Measurements from ENCODE around the gene MSX2.

Gene MSX2

DNA sequence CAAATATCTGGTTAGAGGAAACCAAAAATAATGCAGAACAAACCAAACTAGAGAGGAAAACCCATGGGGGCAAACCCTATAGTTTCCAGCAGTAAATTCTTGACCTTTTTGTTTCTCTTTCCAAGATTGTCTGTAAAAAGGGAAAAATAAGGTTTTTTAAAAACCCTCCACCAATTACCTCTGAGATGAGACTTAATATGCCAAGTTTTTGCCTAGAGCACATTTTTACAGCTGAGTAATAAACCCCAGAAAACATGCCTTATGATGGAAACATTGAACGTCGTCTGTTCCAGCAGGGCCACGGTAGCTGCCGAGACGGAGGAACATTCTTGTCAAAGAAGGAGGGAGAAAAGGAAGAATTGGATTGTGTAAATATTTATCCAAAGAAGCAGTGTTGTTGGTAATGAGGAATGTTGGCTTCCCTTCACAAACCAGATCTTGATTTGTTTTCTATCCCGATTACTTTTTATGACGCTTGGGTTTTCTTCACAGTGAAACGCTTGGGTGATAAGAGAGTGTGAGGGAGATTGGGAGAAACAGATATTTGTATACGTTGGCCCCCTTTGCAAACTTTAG, 17.3 kb upstream of the MSX2 start:
- FAIRE-seq (no peak), DNase-seq (ENCODE audit: insufficient read length, low spot score) (no peak)
- no peak for TF ChIP-seq POLR2A (IDR thresholded peaks at IDR 0.05; ENCODE audit: low read depth, low read length)

DNA sequence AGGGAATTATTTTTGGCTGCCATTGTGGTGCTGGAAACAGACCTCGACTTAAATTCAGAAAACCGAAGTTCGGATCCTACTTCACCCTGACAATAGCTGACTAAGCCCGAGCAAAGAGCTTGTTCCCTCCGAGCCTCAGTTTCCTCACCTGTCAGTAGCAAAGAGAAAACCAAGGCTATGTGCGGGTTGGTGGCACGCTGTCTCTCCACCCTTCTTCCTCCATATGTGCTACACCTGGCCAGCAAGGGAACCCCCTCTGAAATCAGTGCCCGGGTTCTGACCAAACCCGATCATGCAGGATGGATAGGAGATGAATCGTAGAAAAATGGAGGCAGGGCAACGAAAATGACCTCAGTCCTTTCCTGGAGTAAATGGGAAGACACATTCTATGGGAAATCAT, 16.7 kb upstream of the MSX2 start:
- FAIRE-seq: no peak
- DNase-seq (ENCODE audit: insufficient read length, low spot score): no peak
- TF ChIP-seq POLR2A (IDR thresholded peaks at IDR 0.05; ENCODE audit: low read depth, low read length): no peak

DNA sequence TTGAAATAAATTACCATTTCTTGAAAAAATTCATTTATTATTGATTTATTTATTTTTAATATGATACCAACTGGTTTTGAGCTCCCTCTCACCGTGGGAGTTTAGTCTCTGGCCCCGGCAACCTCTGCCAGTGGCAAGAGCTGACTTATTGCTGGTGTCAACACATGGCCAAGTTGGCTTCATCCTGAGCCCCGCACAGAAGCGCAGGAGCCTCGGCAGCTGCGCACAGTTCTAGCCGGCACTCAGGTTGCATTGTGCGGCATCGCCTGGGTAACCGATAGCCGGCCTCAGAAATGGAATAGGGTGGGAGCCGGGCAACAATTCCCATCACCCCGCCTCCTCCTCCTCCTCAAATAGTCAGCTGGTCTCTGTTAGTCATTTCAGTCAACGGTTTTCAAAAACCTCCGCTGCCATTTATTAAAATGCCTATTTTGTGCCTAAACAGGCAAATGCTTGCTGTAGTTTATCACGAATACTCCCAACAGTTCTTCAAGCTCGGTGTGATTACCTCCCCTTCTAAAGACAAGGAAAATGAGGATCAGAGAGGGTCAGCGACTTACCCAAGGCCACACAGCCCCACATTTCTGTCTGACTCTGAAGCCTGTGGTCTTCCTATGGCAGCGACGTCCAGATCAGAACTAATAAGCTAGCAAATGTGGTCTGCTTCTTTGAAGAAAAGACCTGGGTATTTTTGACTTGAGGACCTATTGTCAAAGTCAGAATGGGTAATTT, 15.7 kb upstream of the MSX2 start:
- no peak for DNase-seq (ENCODE audit: insufficient read length, low spot score)
- FAIRE-seq: no peak
- no peak for TF ChIP-seq POLR2A (IDR thresholded peaks at IDR 0.05; ENCODE audit: low read depth, low read length)

DNA sequence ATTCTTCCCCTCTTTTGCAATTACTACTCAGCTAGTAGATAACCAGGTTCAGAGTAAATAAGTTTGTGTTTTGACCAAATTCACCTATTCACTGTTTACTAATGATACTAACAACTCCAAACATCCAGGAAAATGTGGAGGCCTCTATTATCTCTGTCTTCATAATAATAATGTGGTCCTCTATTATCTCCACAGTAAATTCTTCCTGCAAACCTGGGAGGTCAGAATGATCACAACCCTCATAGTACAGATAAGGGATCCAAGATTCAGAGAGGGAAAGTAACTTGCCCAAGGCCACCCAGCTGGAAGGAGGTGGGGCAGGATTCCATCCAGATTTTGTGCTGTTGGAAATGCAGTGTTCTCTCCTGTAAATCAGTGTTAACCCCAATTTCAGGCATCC, 9.6 kb upstream of the MSX2 start:
- FAIRE-seq (no peak), DNase-seq (ENCODE audit: insufficient read length, low spot score) (no peak)
- no peak for TF ChIP-seq POLR2A (IDR thresholded peaks at IDR 0.05; ENCODE audit: low read depth, low read length)

DNA sequence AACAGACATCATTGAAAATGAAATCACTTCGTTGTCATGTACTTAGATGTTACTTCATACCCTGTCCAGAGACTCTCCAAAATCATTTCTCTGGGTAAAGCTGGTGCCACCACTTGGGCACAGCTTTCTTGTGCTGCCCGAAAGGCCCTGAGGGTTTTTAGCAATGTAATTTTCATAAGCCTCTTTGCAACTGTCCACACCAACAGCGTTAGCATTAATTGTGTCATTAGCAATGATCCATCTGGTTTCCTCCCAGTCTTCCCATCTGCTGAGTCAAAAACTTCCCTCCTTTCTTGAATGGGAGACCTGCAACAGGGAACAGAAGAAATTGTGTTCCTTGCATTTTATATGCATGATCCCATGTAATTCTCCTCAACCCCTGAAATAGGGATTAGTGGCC, 8.6 kb upstream of the MSX2 start:
- FAIRE-seq (no peak), DNase-seq (ENCODE audit: insufficient read length, low spot score) (no peak)
- no peak for TF ChIP-seq POLR2A (IDR thresholded peaks at IDR 0.05; ENCODE audit: low read depth, low read length)

DNA sequence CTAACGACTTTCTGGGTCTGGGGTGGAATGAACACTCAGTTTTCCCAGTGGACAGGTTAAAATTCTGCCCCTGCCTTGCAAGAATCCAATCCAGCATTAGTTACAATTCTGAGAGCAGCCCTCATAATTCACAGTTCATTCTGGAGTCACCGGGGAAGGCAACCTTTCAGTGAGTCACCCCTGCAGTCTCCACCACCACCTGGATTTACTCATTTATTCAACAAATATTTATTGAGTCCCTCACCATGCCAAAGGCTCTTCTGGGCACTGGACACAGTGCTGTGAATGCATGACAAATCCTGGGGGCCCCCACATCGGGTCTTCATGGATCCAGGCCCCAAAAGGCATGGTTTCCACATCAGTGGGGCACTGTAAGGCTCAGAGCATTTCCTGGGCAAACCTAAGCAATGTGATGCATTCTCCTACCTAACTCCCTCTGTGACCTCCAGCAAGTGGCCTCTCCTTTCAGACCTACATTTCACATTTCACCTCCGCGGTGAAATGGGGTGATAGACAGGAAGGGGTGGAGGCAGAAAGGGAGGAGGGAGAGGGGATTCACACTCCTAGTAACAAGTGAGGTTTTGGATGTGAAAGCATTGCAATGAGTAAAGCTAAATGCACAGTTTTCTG, 6.4 kb upstream of the MSX2 start:
- TF ChIP-seq POLR2A (IDR thresholded peaks at IDR 0.05; ENCODE audit: low read depth, low read length): no peak
- no peak for DNase-seq (ENCODE audit: insufficient read length, low spot score)
- FAIRE-seq: no peak

DNA sequence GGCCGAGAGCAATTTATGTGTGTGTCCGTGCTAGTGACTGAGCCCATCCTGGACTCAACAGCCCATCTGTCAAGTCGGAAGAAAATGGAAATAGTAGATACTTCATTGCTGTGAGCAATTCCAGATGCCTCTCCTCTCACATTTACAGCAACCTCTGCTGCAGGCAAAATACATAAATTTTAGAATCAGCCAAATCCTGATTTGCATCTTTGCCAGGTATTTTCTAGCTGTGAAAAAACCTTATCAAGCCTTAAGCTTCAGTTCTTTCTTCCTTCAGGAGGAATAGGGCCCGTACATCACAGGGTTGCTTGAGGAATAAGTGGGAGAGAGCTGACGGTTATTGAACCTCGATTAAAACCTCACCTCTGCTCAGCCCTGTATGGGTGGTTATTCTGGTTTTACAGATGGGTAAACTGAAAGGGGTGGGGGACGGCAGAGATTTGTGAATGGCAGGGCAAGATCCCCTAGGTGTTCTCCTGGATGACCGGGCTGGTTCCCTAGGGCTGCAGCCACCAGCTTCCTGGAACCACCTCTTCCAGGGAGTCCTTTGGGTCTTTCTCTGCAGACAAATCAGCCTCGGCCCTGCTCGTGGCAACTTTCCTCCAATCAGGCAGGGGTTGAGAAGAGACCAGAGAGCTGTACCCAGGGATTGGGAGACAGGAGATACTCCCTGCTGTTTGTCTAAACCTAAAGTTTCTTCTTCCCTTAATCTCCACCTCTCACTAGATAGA, 5.3 kb upstream of the MSX2 start:
- no peak for DNase-seq (ENCODE audit: insufficient read length, low spot score)
- no peak for FAIRE-seq
- no peak for TF ChIP-seq POLR2A (IDR thresholded peaks at IDR 0.05; ENCODE audit: low read depth, low read length)

DNA sequence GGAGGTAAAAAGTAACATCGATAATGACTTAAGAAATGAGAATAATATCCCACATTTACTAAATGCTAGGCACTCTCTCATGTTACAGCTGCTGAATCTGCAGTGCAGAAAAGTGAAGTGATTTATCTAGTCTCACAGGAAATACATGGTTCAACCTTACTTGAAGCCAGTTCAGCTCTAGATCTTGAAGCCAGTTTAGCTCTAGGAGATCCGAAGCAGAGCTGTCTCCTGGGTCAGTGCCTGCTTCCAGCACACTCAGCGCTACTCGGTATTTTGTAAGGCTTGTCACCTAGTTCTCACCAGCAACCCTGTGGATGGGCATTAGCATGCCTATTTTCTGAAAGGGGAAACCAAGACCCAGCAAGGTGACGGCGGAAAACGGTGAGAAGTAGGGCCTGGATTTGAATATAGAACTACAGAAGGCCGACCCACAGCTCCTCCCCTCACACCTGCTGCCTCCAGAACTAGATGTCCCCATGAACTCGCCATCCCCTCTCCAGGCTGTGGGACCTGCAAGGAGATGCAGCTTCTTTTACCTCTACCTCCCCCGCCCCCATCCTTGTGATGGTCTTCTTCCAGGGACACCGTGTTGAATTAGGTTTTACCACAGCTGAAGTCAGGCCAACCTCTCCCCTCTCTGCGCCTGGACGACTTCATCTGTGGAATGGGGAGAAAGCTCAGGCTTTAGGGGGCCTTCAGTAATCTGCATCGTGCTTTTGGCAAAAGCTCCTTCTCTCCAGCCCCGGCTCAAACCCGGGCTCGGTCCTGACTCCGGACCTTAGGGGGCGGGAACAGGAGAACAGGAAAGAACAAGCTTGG, 4.4 kb upstream of the MSX2 start:
- no peak for TF ChIP-seq POLR2A (IDR thresholded peaks at IDR 0.05; ENCODE audit: low read depth, low read length)
- DNase-seq (ENCODE audit: insufficient read length, low spot score) (no peak), FAIRE-seq (no peak)

DNA sequence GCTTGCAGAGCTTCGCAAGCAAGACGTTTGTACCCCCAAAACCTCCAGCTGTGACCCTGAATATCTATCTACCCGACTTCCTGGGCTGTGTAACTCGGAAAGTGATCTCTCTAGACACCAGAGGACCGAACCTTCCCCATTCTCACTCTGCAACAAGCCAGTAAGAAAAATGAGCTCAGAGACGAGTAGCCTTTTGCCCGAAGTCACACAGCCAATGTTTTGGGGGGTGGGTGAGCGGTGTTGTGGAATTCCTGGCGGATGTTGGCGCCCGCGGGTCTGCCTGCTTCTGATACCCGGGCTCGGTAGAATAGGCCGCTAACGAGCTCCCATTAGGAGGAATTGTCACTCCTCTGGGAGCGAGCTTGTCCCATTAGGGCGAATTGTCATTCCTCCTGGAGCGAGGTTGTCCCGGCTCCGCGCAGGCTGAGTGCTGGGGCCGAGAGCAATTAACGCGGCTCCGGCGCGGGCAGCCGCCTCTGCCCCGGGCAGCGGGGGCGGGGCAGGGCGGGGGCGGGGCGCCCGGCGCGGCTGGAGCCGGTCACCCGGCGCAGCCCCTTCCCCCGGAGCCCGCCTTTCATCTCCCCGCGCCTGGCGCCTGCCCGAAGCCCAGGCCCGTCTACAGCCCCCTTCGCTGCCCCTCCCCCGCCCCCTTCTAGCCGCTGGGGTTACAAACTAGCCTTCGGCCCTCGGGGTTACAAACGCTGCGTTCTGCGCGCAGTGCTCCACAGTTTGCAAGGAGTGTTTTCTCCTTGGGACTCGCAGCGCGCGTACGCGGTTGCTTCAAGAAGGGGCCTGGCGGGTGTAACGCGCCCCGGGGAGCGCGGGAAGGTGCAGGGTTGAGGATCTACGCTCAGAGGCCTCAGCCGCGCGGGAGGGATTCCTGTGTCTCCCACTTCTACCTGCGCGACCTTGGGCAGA, 3.5 kb upstream of the MSX2 start:
- TF ChIP-seq POLR2A (IDR thresholded peaks at IDR 0.05; ENCODE audit: low read depth, low read length): no peak
- FAIRE-seq (no peak), DNase-seq (ENCODE audit: insufficient read length, low spot score) (no peak)

DNA sequence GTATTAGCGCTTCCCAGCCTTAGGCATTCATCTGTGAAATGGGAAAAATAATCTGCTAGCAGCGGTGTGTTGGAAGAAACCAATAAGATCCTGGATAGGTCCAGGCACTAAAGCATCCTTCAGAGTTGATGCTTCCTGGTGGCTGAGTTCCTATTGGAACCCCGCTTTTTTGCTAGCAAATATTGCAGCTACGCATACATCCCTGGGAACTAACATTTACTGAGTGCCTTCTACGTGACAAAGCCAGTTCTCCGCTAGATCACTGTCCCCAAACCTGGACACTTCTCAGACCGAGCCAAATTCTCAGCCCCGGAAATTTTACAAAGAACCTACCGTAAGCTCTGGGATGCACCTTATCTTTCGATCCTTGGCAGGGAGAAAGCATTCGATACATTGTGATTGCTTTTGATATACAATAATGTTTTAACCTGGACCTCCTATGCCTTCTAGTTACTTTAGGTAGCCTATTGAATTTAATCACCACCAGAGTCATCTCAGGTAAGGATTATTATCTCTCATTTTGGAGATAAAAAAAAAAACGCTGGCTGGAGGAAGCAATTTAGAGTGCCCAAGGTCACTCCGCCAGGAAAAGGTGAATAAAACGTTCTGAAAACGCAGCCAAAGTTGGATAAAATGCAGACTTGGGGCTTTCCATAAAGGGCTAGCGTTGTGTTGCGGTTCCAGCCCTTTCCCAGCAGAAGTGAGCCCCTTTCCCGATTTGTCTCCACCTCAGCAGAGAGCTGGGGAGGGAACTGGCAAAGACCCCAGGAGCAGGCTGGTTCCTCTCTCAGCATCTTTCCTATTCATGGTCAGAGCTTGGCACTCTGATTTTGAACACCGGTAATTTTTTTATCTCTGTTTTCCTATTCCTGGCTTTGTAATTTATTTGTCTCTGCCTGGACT, 2.6 kb upstream of the MSX2 start:
- TF ChIP-seq POLR2A (IDR thresholded peaks at IDR 0.05; ENCODE audit: low read depth, low read length): no peak
- FAIRE-seq (no peak), DNase-seq (ENCODE audit: insufficient read length, low spot score) (no peak)

DNA sequence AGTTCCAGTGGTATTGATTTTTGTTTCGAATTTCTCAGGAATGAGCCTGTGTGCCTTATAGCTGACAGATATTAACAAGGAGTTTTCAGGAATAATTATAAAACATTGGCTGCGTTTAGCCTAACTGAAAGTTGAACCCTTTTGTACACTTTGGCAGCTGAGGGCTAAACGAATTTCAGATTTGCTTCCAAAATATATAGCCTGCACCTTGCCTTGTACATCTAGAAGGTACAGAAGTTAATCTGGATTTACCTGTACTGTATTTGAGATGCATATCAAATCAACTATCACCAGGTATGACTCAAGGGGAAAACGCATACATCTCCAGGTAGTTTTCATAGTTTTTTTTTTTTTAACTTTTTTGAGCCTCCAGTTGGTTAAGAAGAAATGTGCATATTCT, 1.9 kb upstream of the MSX2 start:
- TF ChIP-seq POLR2A (IDR thresholded peaks at IDR 0.05; ENCODE audit: low read depth, low read length): no peak
- no peak for DNase-seq (ENCODE audit: insufficient read length, low spot score)
- no peak for FAIRE-seq
